ENCODE results near the gene RBFOX2. TPM values are rescaled to one million over a fixed set of nuclear protein-coding genes. Genes with fewer than 3 reads are reported as not detected.

The RBFOX2 gene
- total and polyA plus RNA-seq, 10 of the 15 experiments (the other 5 are each of a cell fraction or from before 2014, with no cell fraction given), result 0.01 to 2.7 (median 0.17) TPM; not detected in 4

- ChIA-PET CTCF (interaction anchor here (1.0 to 1.3 kb wide), 2 partner anchors 46 to 109 kb away, joined by 3 read pairs; no protein-coding TSS in a partner anchor), SMC1A (ENCODE audit: uncharacterized antibody, unreplicated experiment) (no interaction called here), RAD21 (ENCODE audit: unreplicated experiment) (no interaction called here), POLR2A (no interaction called here)
- FAIRE-seq (no peak), ATAC-seq (no peak), DNase-seq (ENCODE audit: low read depth, low spot score) (no peak)
- no TSS peak for BruUV-seq (replicated peaks)
- Histone ChIP-seq H3K4me2 (ENCODE audit: control insufficient read depth, insufficient read depth) (no peak overlapping the region), H3K27ac (ENCODE audit: control insufficient read depth, insufficient read depth) (no peak overlapping the region), H2AFZ (ENCODE audit: control insufficient read depth, low read depth, low read length) (no peak overlapping the region), H3K27me3 (replicated peaks in 1 of 2; ENCODE audit: control insufficient read depth in 2 of 2, insufficient read depth in 2 of 2, low read length in 1 of 2) (no peaks in the 10 kb centered on the region; a peak in 1 of 4 replicates), H3K4me1 (ENCODE audit: control insufficient read depth, insufficient read depth, low read length) (no peaks in the 10 kb centered on the region; the same call in 1 of the 2 replicates), H3K36me3 (ENCODE audit: control insufficient read depth in 2 of 2, insufficient read depth in 2 of 2, low read length in 1 of 2) (no peaks in the 10 kb centered on the region), H3K4me3 (no peak overlapping the region), H4K20me1 (ENCODE audit: control insufficient read depth, insufficient read depth) (no peaks in the 10 kb centered on the region), H3K9ac (ENCODE audit: control insufficient read depth, insufficient read depth, low read length) (no peak overlapping the region), H3K9me3 (replicated peaks; ENCODE audit: control insufficient read depth, insufficient read depth, low read length) (no peaks in the 10 kb centered on the region), H3K79me2 (ENCODE audit: control insufficient read depth, insufficient read depth, low read length) (no peaks in the 10 kb centered on the region)
- intact Hi-C loops (cut with micrococcal nuclease; ENCODE audit: unreplicated experiment), result loop anchor here (5.0 kb wide), 1 partner anchor 53 kb away; no protein-coding TSS in a partner anchor
- WGBS (ENCODE audit: insufficient coverage, insufficient replicate concordance, low lambda C conversion rate, missing lambda C conversion rate), result 49% methylated on average over 10 of the region's 10 CpGs
- in situ Hi-C loops (cut with MboI), result no loop called here
- no peak for TF ChIP-seq TARDBP (IDR thresholded peaks at IDR 0.05; ENCODE audit: borderline replicate concordance)
- no peak for TF ChIP-seq MEF2A (IDR thresholded peaks at IDR 0.05; ENCODE audit: insufficient read depth, low read depth, low read length)
- no peak for TF ChIP-seq ZNF687 (IDR thresholded peaks at IDR 0.05)
- TF ChIP-seq ZNF384 (IDR thresholded peaks at IDR 0.05; ENCODE audit: borderline replicate concordance, low read depth, low read length), result no peak
- TF ChIP-seq STAT1 (conservative IDR thresholded peaks at IDR 0.05), result no peak
- TF ChIP-seq RAD51 (IDR thresholded peaks at IDR 0.05), result no peak
- TF ChIP-seq GATAD2B (conservative IDR thresholded peaks at IDR 0.05; ENCODE audit: low read depth), result no peak
- no peak for TF ChIP-seq MYC (IDR thresholded peaks at IDR 0.05; ENCODE audit: insufficient read depth, insufficient read length, insufficient replicate concordance, low read length, severe bottlenecking)
- TF ChIP-seq EZH2 (IDR thresholded peaks at IDR 0.05; ENCODE audit: borderline replicate concordance, control insufficient read depth, low read depth, low read length), result no peak
Measured at GRCh38 chr22:36069368-36069767, 40.7 kb upstream of the RBFOX2 start.

Data from GM12878 (cell line).